Gastroesophageal sphincter (tissue), 4 donors: ENCODE data around the gene LCTL. TPM values are rescaled to one million over a fixed set of nuclear protein-coding genes. Genes with fewer than 3 reads are reported as not detected.

Experiments used
- ATAC-seq: fragments of 150-250 bp; one replicate; pipeline ENCODE4 v1.9.1; 2016; ENCODE audit warnings: mild to moderate bottlenecking, moderate library complexity
- H3K27ac ChIP-seq, 4 donors: fragments of 200-600 bp; sonication (generic) in 3 of 4; 1 replicate in 3 of 4; 2 replicates in 1 of 4; pipeline ENCODE4 v1.5.1; 2016 to 2019
- H3K27me3 ChIP-seq: fragments of 200-600 bp; sonication (generic); one replicate; pipeline ENCODE4 v1.5.1; 2019
- H3K36me3 ChIP-seq, 2 donors: fragments of 200-600 bp; sonication (generic); one replicate each; pipeline ENCODE4 v1.5.1; 2019; ENCODE audit warnings: control low read depth in 1 of 2
- H3K4me1 ChIP-seq, 3 donors: fragments of 200-600 bp; sonication (generic); 1 replicate in 2 of 3; 2 replicates in 1 of 3; pipeline ENCODE4 v1.5.1; 2016 to 2019; ENCODE audit warnings: control low read depth in 2 of 3
- H3K4me3 ChIP-seq, 2 donors: fragments of 200-600 bp; sonication (generic); one replicate each; pipeline ENCODE4 v1.5.1; 2019; ENCODE audit warnings: mild to moderate bottlenecking in 1 of 2, moderate library complexity in 1 of 2
- H3K9me3 ChIP-seq, 3 donors: fragments of 200-600 bp; sonication (generic); one replicate each; pipeline ENCODE4 v1.5.1; 2017 to 2019; ENCODE audit warnings: control low read depth in 2 of 3
- EP300 ChIP-seq: sonication (generic); formaldehyde crosslinking; IDR thresholded peaks from one replicate; pipeline ENCODE4 v1.6.1; 2017; ENCODE audit warnings: antibody characterized with exemption, mild to moderate bottlenecking
- POLR2A ChIP-seq, 2 donors: fragments of 450-650 bp; IDR thresholded peaks; one replicate each; pipeline ENCODE4 v1.6.1; 2017; ENCODE audit warnings: antibody characterized with exemption in 2 of 2, mild to moderate bottlenecking in 2 of 2, moderate library complexity in 1 of 2
- POLR2AphosphoS5 ChIP-seq: sonication (generic); formaldehyde crosslinking; IDR thresholded peaks from one replicate; pipeline ENCODE4 v1.6.1; 2017; ENCODE audit warnings: antibody characterized with exemption
- WGBS, 2 donors: methylation state at CpG; one replicate each; pipeline ENCODE4 v1.1.5; 2018; ENCODE audit warnings: low coverage in 1 of 2; 5-methylcytosine and 5-hydroxymethylcytosine counted together
- total RNA-seq, 4 donors: library from RNA; depleted of rRNA; stranded (reverse); fragments of >200 nt; gene quantifications; one replicate each; pipeline ENCODE4 v1.1.0, GENCODE V29; 2016
- TF ChIP-seq, protein P1 (sequence below), 4 experiments: fragments of 200-600 bp in 2 of 4; fragments of 450-650 bp in 2 of 4; sonication (generic) in 1 of 4; IDR thresholded peaks; one replicate each; pipeline ENCODE4 v1.5.1; 2017 to 2019; ENCODE audit warnings: antibody characterized with exemption in 4 of 4, mild to moderate bottlenecking in 2 of 4, moderate library complexity in 2 of 4

The LCTL gene
- total RNA-seq, 4 donors from 2014 or later: not detected

DNA sequence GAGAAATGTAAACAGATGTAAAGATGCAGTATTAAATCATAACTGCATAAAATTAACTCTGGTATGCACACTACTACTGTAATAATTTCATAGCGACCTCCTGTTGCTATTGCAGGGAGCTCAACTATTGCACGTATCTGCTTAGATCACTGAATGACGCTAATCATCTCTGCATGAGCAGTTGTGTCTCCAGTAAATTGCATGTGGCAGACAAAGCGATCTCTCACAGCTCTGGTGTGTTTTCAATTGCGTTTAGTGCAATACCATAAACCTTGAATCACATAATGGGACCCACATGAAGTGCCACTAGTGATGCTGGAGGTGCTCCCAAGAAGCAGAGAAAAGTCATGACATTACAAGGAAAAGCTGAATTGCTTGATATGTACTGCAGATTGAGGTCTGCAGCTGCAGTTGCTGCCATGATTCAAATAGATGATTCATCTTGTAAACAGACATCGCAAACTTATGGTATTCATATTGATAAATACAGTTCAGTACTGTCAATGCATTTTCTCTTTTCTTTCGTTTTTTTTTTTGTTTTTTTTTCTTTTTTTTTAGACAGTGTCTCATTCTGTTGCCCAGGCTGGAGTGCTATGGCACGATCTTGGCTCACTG, 30.2 kb upstream of the LCTL start:
- Histone ChIP-seq H3K9me3 (no peaks in the 10 kb centered on the region), H3K4me3 (no peak overlapping the region), H3K36me3 (no peaks in the 10 kb centered on the region), H3K27me3 (no peaks in the 10 kb centered on the region), H3K4me1 (no peaks in the 10 kb centered on the region), H3K27ac (no peak overlapping the region)
- WGBS, 2 donors: 72 to 74% methylated on average over 7 of the region's 8 CpGs
- TF ChIP-seq POLR2A (IDR thresholded peaks at IDR 0.05) (no peak), EP300 (no peak), POLR2AphosphoS5 (no peak)
- TF ChIP-seq, protein P1, sequence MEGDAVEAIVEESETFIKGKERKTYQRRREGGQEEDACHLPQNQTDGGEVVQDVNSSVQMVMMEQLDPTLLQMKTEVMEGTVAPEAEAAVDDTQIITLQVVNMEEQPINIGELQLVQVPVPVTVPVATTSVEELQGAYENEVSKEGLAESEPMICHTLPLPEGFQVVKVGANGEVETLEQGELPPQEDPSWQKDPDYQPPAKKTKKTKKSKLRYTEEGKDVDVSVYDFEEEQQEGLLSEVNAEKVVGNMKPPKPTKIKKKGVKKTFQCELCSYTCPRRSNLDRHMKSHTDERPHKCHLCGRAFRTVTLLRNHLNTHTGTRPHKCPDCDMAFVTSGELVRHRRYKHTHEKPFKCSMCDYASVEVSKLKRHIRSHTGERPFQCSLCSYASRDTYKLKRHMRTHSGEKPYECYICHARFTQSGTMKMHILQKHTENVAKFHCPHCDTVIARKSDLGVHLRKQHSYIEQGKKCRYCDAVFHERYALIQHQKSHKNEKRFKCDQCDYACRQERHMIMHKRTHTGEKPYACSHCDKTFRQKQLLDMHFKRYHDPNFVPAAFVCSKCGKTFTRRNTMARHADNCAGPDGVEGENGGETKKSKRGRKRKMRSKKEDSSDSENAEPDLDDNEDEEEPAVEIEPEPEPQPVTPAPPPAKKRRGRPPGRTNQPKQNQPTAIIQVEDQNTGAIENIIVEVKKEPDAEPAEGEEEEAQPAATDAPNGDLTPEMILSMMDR (IDR thresholded peaks at IDR 0.05): no peak
- no peak for ATAC-seq

DNA sequence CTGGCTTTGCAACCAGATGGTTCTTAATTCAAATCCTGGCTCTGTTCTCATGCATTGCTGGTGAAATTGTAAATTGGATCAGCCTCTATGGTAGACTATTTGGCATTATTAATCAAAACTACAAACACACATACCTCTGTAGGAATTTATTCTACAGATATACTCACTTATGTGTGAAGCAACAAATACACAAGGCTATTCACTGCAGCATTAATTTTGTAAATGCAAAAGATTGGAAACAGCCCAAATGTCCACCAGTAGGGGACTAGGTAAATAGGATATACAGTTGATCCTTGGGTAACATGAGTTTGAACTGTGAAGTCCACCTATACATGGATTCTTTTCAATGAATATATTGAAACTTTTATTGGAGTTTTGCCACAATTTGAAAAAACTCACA, 29.5 kb upstream of the LCTL start:
- no peak overlapping the region for H3K4me3 ChIP-seq
- no peak for ATAC-seq

DNA sequence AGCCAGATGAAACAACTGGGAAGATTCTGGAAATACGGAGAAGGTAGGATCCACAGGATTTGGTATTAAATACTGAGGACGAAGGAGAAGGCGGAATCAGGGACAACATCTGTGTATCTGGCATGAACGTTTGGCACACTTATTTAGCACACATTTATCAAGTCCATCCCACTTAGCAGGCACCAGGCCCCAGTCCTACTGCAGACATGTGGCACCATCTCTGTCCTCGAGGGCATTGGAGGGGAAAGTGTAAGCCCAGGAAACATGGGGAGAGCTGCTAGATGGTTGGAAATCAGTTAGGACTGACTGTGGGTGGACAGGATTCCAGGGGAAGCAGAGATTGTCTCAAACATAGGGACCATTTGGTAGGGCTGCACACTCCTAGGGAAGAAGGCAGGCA, 29.0 kb upstream of the LCTL start:
- WGBS, 2 donors: 60 to 84% methylated on average over 5 of the region's 5 CpGs
- H3K36me3 ChIP-seq: no peaks in the 10 kb centered on the region
- no peaks in the 10 kb centered on the region for H3K27me3 ChIP-seq
- no peaks in the 10 kb centered on the region for H3K9me3 ChIP-seq
- no peaks in the 10 kb centered on the region for H3K4me1 ChIP-seq
- TF ChIP-seq POLR2AphosphoS5: no peak
- TF ChIP-seq, protein P1 (IDR thresholded peaks at IDR 0.05): no peak
- TF ChIP-seq POLR2A (IDR thresholded peaks at IDR 0.05): no peak
- no peak for TF ChIP-seq EP300
- no peak overlapping the region for H3K27ac ChIP-seq
- no peak overlapping the region for H3K4me3 ChIP-seq
- ATAC-seq: no peak

More for the DNA sequence above, 29.5 kb upstream of the LCTL start:
- Histone ChIP-seq H3K27me3 (no peaks in the 10 kb centered on the region), H3K36me3 (no peaks in the 10 kb centered on the region), H3K4me1 (no peaks in the 10 kb centered on the region), H3K27ac (no peak overlapping the region), H3K9me3 (no peaks in the 10 kb centered on the region)
- TF ChIP-seq POLR2A (IDR thresholded peaks at IDR 0.05): no peak
- no peak for TF ChIP-seq EP300
- TF ChIP-seq, protein P1 (IDR thresholded peaks at IDR 0.05): no peak
- no peak for TF ChIP-seq POLR2AphosphoS5

DNA sequence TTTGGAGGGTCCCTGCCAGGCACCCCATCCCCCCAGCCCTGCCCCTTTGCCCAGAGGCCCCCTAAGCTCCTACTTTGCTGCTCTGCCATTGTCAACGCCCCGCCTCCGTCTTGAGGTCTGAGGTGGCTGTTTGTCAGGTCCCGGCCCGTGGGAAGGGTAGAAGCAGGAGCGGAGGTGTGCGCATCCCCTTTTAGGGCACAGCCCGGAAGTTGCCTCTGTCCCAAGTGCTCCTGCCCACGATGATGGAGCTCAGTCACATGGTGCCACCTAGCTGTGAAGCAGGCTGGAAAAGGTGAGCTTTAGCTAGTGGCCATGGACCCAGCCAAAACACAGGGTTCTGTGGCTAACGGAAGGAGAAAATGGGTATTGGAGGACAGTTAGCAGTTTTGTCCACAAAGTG, 28.5 kb upstream of the LCTL start:
- no peaks in the 10 kb centered on the region for H3K36me3 ChIP-seq
- H3K4me3 ChIP-seq: no peak overlapping the region
- 40 to 87% methylated on average over 2 to 3 of the region's 10 CpGs for WGBS, 2 donors
- no peak for ATAC-seq
- H3K27me3 ChIP-seq: no peaks in the 10 kb centered on the region
- no peaks in the 10 kb centered on the region for H3K4me1 ChIP-seq
- H3K9me3 ChIP-seq: no peaks in the 10 kb centered on the region
- TF ChIP-seq POLR2A (IDR thresholded peaks at IDR 0.05) (no peak), EP300 (no peak), POLR2AphosphoS5 (no peak)
- TF ChIP-seq, protein P1 (IDR thresholded peaks at IDR 0.05): no peak
- H3K27ac ChIP-seq: no peak overlapping the region

DNA sequence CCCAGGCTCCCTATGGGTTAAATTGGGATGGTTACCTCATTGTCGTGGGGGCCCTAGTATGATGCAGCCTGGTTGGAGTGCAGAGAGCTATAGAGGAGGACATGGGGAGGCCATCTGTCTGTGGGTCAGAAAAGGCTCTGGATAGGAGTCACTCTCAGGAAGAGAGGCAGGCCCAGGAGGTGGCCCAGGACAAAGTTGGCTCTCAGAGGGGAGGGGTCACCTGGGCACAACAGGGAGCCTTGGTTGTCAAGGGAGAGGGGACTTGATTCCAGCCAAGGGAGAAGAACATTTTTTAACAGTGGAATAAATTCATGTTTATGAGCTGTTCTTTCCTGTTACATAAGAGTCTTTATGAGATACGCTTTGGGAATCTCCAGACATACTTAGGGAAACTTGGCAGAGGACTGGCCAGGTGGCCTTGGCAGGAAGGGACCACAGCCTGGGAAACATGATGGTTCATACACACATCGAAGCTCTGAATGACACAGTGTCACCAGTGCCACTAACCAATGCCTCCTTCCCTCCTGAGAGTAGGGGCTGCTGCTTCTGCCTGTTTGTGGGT, 27.5 kb upstream of the LCTL start:
- no peak for ATAC-seq
- TF ChIP-seq, protein P1 (IDR thresholded peaks at IDR 0.05): no peak
- TF ChIP-seq POLR2A (IDR thresholded peaks at IDR 0.05) (no peak), POLR2AphosphoS5 (no peak), EP300 (no peak)
- Histone ChIP-seq H3K4me1 (no peaks in the 10 kb centered on the region), H3K4me3 (no peak overlapping the region), H3K9me3 (no peaks in the 10 kb centered on the region), H3K27ac (no peak overlapping the region), H3K36me3 (no peaks in the 10 kb centered on the region), H3K27me3 (peaks cover 6% of the 10 kb centered on the region)
- 50 to 77% methylated on average over 1 to 2 of the region's 3 CpGs for WGBS, 2 donors
